ENCODE data around the gene PACSIN2. TPM values are rescaled to one million over a fixed set of nuclear protein-coding genes. Genes with fewer than 3 reads are reported as not detected.

Gene PACSIN2
- total RNA-seq, 1 experiment from 2014 or later, result 60.2 TPM

- no TSS peak for BruUV-seq (replicated peaks)
- intact Hi-C loops (cut with micrococcal nuclease; ENCODE audit: unreplicated experiment), result no loop called here
- no peak for TF ChIP-seq REST (IDR thresholded peaks at IDR 0.05; ENCODE audit: insufficient read depth in 1 of 2, low read depth in 2 of 2, low read length in 1 of 2)
- TF ChIP-seq CTCF (IDR thresholded peaks at IDR 0.05), result no peak
- no peak for TF ChIP-seq POLR2AphosphoS5 (IDR thresholded peaks at IDR 0.05; ENCODE audit: low read depth, low read length)
- TF ChIP-seq TCF7L2 (IDR thresholded peaks at IDR 0.05; ENCODE audit: low read depth, low read length), result no peak
- no peak for TF ChIP-seq SIN3A (IDR thresholded peaks at IDR 0.05; ENCODE audit: borderline replicate concordance, insufficient read depth, low read depth, low read length)
- no peak overlapping the region for H3K27ac ChIP-seq (ENCODE audit: low read length)
- H3K4me3 ChIP-seq (ENCODE audit: low read depth in 2 of 2, low read length in 2 of 2), result no peak overlapping the region
- in situ Hi-C loops (cut with HindIII; ENCODE audit: low pct_unique_long_range_greater_than_20kb, low sequenced_read_pairs), result no loop called here
- POLR2A ChIA-PET, result no interaction called here
- H3K36me3 ChIP-seq (ENCODE audit: control insufficient read depth, insufficient read depth, low read length), result no peaks in the 10 kb centered on the region
- CTCF ChIA-PET, result no interaction called here
- no peak for ATAC-seq
- no peak for DNase-seq (ENCODE audit: low read depth, low spot score)
- H3K9me3 ChIP-seq (ENCODE audit: control insufficient read depth, insufficient read depth, low read depth, low read length), result no peaks in the 10 kb centered on the region
- no peaks in the 10 kb centered on the region for H3K27me3 ChIP-seq (ENCODE audit: control insufficient read depth, insufficient read depth, low read length)
- H3K4me1 ChIP-seq (ENCODE audit: control insufficient read depth, insufficient read depth, low read length), result no peaks in the 10 kb centered on the region
Measured at GRCh38 chr22:42891696-42892095, 123.3 kb downstream of the PACSIN2 start.

- BruUV-seq (replicated peaks), result no TSS peak
- Histone ChIP-seq H3K4me1 (ENCODE audit: control insufficient read depth, insufficient read depth, low read length) (no peaks in the 10 kb centered on the region), H3K27ac (ENCODE audit: low read length) (no peak overlapping the region), H3K4me3 (ENCODE audit: low read depth in 2 of 2, low read length in 2 of 2) (no peak overlapping the region), H3K9me3 (ENCODE audit: control insufficient read depth, insufficient read depth, low read depth, low read length) (no peaks in the 10 kb centered on the region), H3K36me3 (ENCODE audit: control insufficient read depth, insufficient read depth, low read length) (no peaks in the 10 kb centered on the region), H3K27me3 (ENCODE audit: control insufficient read depth, insufficient read depth, low read length) (no peaks in the 10 kb centered on the region)
- ATAC-seq, result no peak
- no peak for DNase-seq (ENCODE audit: low read depth, low spot score)
- ChIA-PET POLR2A (no interaction called here), CTCF (no interaction called here)
- TF ChIP-seq CTCF (IDR thresholded peaks at IDR 0.05), result no peak
- TF ChIP-seq TCF7L2 (IDR thresholded peaks at IDR 0.05; ENCODE audit: low read depth, low read length), result no peak
- no peak for TF ChIP-seq SIN3A (IDR thresholded peaks at IDR 0.05; ENCODE audit: borderline replicate concordance, insufficient read depth, low read depth, low read length)
- TF ChIP-seq POLR2AphosphoS5 (IDR thresholded peaks at IDR 0.05; ENCODE audit: low read depth, low read length), result no peak
- no peak for TF ChIP-seq REST (IDR thresholded peaks at IDR 0.05; ENCODE audit: insufficient read depth in 1 of 2, low read depth in 2 of 2, low read length in 1 of 2)
- in situ Hi-C loops (cut with HindIII; ENCODE audit: low pct_unique_long_range_greater_than_20kb, low sequenced_read_pairs) (no loop called here), intact Hi-C loops (cut with micrococcal nuclease; ENCODE audit: unreplicated experiment) (no loop called here)
Measured at GRCh38 chr22:42891008-42891407, 123.9 kb downstream of the PACSIN2 start.
